ENCODE results near the gene CDH13.

The CDH13 gene

GRCh38 chr16:82769845-82770244 is 143.1 kb downstream of the CDH13 start:
- ChIA-PET CTCF (no interaction called here), POLR2A (no interaction called here)

GRCh38 chr16:82772215-82772614 is 145.4 kb downstream of the CDH13 start:
- ChIA-PET CTCF (interaction anchor here (1.5 kb wide), 1 partner anchor 10 kb away, joined by 5 read pairs; no protein-coding TSS in a partner anchor), POLR2A (no interaction called here)
- no peak for TF ChIP-seq ZNF830 (tag by site-specific recombination; IDR thresholded peaks at IDR 0.05; ENCODE audit: low read depth)
- TF ChIP-seq ELK4 (IDR thresholded peaks at IDR 0.05; ENCODE audit: borderline replicate concordance, low read depth, low read length): no peak
- TF ChIP-seq, protein P1, sequence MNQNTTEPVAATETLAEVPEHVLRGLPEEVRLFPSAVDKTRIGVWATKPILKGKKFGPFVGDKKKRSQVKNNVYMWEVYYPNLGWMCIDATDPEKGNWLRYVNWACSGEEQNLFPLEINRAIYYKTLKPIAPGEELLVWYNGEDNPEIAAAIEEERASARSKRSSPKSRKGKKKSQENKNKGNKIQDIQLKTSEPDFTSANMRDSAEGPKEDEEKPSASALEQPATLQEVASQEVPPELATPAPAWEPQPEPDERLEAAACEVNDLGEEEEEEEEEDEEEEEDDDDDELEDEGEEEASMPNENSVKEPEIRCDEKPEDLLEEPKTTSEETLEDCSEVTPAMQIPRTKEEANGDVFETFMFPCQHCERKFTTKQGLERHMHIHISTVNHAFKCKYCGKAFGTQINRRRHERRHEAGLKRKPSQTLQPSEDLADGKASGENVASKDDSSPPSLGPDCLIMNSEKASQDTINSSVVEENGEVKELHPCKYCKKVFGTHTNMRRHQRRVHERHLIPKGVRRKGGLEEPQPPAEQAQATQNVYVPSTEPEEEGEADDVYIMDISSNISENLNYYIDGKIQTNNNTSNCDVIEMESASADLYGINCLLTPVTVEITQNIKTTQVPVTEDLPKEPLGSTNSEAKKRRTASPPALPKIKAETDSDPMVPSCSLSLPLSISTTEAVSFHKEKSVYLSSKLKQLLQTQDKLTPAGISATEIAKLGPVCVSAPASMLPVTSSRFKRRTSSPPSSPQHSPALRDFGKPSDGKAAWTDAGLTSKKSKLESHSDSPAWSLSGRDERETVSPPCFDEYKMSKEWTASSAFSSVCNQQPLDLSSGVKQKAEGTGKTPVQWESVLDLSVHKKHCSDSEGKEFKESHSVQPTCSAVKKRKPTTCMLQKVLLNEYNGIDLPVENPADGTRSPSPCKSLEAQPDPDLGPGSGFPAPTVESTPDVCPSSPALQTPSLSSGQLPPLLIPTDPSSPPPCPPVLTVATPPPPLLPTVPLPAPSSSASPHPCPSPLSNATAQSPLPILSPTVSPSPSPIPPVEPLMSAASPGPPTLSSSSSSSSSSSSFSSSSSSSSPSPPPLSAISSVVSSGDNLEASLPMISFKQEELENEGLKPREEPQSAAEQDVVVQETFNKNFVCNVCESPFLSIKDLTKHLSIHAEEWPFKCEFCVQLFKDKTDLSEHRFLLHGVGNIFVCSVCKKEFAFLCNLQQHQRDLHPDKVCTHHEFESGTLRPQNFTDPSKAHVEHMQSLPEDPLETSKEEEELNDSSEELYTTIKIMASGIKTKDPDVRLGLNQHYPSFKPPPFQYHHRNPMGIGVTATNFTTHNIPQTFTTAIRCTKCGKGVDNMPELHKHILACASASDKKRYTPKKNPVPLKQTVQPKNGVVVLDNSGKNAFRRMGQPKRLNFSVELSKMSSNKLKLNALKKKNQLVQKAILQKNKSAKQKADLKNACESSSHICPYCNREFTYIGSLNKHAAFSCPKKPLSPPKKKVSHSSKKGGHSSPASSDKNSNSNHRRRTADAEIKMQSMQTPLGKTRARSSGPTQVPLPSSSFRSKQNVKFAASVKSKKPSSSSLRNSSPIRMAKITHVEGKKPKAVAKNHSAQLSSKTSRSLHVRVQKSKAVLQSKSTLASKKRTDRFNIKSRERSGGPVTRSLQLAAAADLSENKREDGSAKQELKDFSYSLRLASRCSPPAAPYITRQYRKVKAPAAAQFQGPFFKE (tag by site-specific recombination; IDR thresholded peaks at IDR 0.05; ENCODE audit: borderline replicate concordance): no peak
- TF ChIP-seq ZNF707 (tag by site-specific recombination; IDR thresholded peaks at IDR 0.05): no peak
- no peak for TF ChIP-seq GFI1B (tag by site-specific recombination; IDR thresholded peaks at IDR 0.05)
- TF ChIP-seq SP7 (tag by site-specific recombination; IDR thresholded peaks at IDR 0.05): no peak
- no peak for TF ChIP-seq ZIC2 (tag by site-specific recombination; IDR thresholded peaks at IDR 0.05)
- TF ChIP-seq ZNF121 (tag by site-specific recombination; IDR thresholded peaks at IDR 0.05): no peak
- TF ChIP-seq ZNF146 (tag by site-specific recombination; IDR thresholded peaks at IDR 0.05): no peak

More at GRCh38 chr16:82769845-82770244, 143.1 kb downstream of the CDH13 start:
- Histone ChIP-seq H3K36me3 (ENCODE audit: control insufficient read depth in 2 of 2, insufficient read depth in 1 of 2, low read length in 2 of 2) (no peaks in the 10 kb centered on the region), H3K4me1 (ENCODE audit: control insufficient read depth, insufficient read depth, low read length) (no peaks in the 10 kb centered on the region), H3K4me3 (ENCODE audit: low read depth, low read length) (no peak overlapping the region), H3K9me3 (ENCODE audit: control insufficient read depth, insufficient read depth, low read depth, low read length) (no peaks in the 10 kb centered on the region), H3K27ac (ENCODE audit: extremely low read depth, low read depth, low read length) (no peak overlapping the region)
- TF ChIP-seq ZNF169 (tag by site-specific recombination; IDR thresholded peaks at IDR 0.05): no peak
- no peak for TF ChIP-seq KLF17 (tag by site-specific recombination; IDR thresholded peaks at IDR 0.05)
- TF ChIP-seq, protein P2, sequence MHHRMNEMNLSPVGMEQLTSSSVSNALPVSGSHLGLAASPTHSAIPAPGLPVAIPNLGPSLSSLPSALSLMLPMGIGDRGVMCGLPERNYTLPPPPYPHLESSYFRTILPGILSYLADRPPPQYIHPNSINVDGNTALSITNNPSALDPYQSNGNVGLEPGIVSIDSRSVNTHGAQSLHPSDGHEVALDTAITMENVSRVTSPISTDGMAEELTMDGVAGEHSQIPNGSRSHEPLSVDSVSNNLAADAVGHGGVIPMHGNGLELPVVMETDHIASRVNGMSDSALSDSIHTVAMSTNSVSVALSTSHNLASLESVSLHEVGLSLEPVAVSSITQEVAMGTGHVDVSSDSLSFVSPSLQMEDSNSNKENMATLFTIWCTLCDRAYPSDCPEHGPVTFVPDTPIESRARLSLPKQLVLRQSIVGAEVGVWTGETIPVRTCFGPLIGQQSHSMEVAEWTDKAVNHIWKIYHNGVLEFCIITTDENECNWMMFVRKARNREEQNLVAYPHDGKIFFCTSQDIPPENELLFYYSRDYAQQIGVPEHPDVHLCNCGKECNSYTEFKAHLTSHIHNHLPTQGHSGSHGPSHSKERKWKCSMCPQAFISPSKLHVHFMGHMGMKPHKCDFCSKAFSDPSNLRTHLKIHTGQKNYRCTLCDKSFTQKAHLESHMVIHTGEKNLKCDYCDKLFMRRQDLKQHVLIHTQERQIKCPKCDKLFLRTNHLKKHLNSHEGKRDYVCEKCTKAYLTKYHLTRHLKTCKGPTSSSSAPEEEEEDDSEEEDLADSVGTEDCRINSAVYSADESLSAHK (tag by site-specific recombination; IDR thresholded peaks at IDR 0.05): no peak
- TF ChIP-seq ZNF514 (tag by site-specific recombination; IDR thresholded peaks at IDR 0.05): no peak
- TF ChIP-seq ZNF23 (tag by site-specific recombination; IDR thresholded peaks at IDR 0.05; ENCODE audit: borderline replicate concordance): no peak
- TF ChIP-seq ZNF211 (tag by site-specific recombination; IDR thresholded peaks at IDR 0.05; ENCODE audit: low read depth): no peak
- no peak for TF ChIP-seq GLI2 (tag by site-specific recombination; IDR thresholded peaks at IDR 0.05; ENCODE audit: borderline replicate concordance, low read depth)
- TF ChIP-seq ZNF670 (tag by site-specific recombination; IDR thresholded peaks at IDR 0.05; ENCODE audit: low read depth): no peak
- no peak for TF ChIP-seq YY1 (tag by site-specific recombination; IDR thresholded peaks at IDR 0.05)
- no peak for TF ChIP-seq BCL6B (tag by site-specific recombination; IDR thresholded peaks at IDR 0.05)
- no peak for TF ChIP-seq ZNF600 (tag by site-specific recombination; IDR thresholded peaks at IDR 0.05)
- TF ChIP-seq, protein P3, sequence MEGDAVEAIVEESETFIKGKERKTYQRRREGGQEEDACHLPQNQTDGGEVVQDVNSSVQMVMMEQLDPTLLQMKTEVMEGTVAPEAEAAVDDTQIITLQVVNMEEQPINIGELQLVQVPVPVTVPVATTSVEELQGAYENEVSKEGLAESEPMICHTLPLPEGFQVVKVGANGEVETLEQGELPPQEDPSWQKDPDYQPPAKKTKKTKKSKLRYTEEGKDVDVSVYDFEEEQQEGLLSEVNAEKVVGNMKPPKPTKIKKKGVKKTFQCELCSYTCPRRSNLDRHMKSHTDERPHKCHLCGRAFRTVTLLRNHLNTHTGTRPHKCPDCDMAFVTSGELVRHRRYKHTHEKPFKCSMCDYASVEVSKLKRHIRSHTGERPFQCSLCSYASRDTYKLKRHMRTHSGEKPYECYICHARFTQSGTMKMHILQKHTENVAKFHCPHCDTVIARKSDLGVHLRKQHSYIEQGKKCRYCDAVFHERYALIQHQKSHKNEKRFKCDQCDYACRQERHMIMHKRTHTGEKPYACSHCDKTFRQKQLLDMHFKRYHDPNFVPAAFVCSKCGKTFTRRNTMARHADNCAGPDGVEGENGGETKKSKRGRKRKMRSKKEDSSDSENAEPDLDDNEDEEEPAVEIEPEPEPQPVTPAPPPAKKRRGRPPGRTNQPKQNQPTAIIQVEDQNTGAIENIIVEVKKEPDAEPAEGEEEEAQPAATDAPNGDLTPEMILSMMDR (tag by site-specific recombination; IDR thresholded peaks at IDR 0.05): no peak
- TF ChIP-seq ZNF830 (tag by site-specific recombination; IDR thresholded peaks at IDR 0.05; ENCODE audit: low read depth): no peak
- no peak for TF ChIP-seq ZBTB21 (tag by site-specific recombination; IDR thresholded peaks at IDR 0.05)

More at GRCh38 chr16:82772215-82772614, 145.4 kb downstream of the CDH13 start:
- Histone ChIP-seq H3K9me3 (ENCODE audit: control insufficient read depth, insufficient read depth, low read depth, low read length) (no peaks in the 10 kb centered on the region), H3K4me3 (ENCODE audit: low read depth, low read length) (no peak overlapping the region), H3K4me1 (ENCODE audit: control insufficient read depth, insufficient read depth, low read length) (no peaks in the 10 kb centered on the region), H3K27ac (ENCODE audit: extremely low read depth, low read depth, low read length) (no peak overlapping the region), H3K36me3 (ENCODE audit: control insufficient read depth in 2 of 2, insufficient read depth in 1 of 2, low read length in 2 of 2) (no peaks in the 10 kb centered on the region)

All from HEK293 (cell line).